AG04450 (cell line): ENCODE data around the gene COL5A3. TPM values are rescaled to one million over a fixed set of nuclear protein-coding genes. Genes with fewer than 3 reads are reported as not detected.

Experiments
- CTCF ChIA-PET: fragments of 300-600, 350-600 bp; formaldehyde crosslinking; extraction: SDS; loops from one replicate; lab custom pipeline; 2022; ENCODE audit warnings: antibody characterized with exemption, inconsistent platforms; lab: Charles Lee
- POLR2A ChIA-PET: fragments of 350-600 bp; formaldehyde crosslinking; extraction: SDS; loops from one replicate; lab custom pipeline; 2021; ENCODE audit warnings: antibody characterized with exemption, inconsistent platforms; lab: Yijun Ruan, JAX
- DNase-seq: peaks from one replicate; pipeline ENCODE4 v3.0.0-alpha.2; 2011; ENCODE audit warnings: low read depth, low spot score
- H3K27ac ChIP-seq: one replicate; pipeline ENCODE4 v1.5.1; 2012; ENCODE audit warnings: low read depth, low read length, control low read depth
- H3K27me3 ChIP-seq: one replicate; pipeline ENCODE4 v1.6.0; 2012; ENCODE audit warnings: low read length; ENCODE audit not compliant: control insufficient read depth, insufficient read depth
- H3K4me3 ChIP-seq: 2 replicates; pipeline ENCODE4 v1.5.1; 2011; ENCODE audit warnings: mild to moderate bottlenecking, low read depth, low read length, control low read depth
- H3K9me3 ChIP-seq: 2 replicates; pipeline ENCODE4 v1.5.1; 2012; ENCODE audit warnings: low read length; ENCODE audit not compliant: control insufficient read depth, insufficient read depth
- polyA plus RNA-seq: library from polyadenylated mRNA; depleted of rRNA; stranded (reverse); fragments of >200 nt; gene quantifications from 2 replicates; pipeline ENCODE4 v1.2.3, GENCODE V29; 2011
- TF ChIP-seq, protein P1 (sequence below): IDR thresholded peaks from 2 replicates; pipeline ENCODE4 v1.5.1; 2011; ENCODE audit warnings: low read depth, low read length, control low read depth, inconsistent platforms

COL5A3 gene
- polyA plus RNA-seq, 1 experiment = 1.6 TPM

DNA sequence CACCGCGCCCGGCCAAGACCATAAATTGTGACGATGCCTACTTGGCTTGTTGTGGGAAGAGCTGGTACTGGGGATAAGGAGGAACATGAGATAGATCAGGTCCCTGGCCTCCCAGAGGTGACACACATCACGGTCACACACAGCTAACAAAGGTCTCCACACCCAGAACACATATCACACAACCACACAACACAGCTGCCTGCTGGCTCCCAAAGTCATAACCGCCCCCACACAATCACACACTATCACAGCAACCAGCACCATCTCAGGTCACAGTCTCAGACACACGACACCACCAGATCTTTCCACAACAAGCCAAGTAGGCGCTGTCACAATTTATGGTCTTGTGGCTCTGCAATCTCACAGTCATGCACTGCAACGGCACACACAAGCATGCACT lies 5.7 kb downstream of the COL5A3 start:
- ChIA-PET CTCF (no interaction called here), POLR2A (no interaction called here)
- no peak for DNase-seq
- Histone ChIP-seq H3K27ac (no peak overlapping the region), H3K27me3 (no peaks in the 10 kb centered on the region), H3K9me3 (no peaks in the 10 kb centered on the region), H3K4me3 (no peak overlapping the region)
- TF ChIP-seq, protein P1, sequence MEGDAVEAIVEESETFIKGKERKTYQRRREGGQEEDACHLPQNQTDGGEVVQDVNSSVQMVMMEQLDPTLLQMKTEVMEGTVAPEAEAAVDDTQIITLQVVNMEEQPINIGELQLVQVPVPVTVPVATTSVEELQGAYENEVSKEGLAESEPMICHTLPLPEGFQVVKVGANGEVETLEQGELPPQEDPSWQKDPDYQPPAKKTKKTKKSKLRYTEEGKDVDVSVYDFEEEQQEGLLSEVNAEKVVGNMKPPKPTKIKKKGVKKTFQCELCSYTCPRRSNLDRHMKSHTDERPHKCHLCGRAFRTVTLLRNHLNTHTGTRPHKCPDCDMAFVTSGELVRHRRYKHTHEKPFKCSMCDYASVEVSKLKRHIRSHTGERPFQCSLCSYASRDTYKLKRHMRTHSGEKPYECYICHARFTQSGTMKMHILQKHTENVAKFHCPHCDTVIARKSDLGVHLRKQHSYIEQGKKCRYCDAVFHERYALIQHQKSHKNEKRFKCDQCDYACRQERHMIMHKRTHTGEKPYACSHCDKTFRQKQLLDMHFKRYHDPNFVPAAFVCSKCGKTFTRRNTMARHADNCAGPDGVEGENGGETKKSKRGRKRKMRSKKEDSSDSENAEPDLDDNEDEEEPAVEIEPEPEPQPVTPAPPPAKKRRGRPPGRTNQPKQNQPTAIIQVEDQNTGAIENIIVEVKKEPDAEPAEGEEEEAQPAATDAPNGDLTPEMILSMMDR = no peak

DNA sequence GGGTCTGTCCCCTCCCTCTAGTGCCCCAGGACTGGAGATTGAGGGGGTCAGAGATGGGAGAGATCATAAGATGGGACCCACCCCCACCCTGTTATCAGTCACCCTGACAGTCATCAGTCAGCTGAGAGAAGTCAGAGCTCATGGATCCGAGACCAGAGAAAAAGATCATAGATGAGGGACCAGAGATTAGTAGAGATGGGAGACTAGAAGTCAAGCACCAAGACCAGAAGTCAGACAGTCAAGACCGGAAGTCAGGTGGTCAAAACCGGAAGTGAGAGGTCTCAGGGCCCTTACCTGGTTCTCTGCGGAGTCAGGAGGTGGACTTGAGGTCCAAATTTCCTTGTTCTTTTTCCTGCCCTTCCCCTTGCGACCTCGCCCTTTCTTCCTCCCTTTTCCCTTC lies 7.0 kb downstream of the COL5A3 start:
- Histone ChIP-seq H3K9me3 (no peaks in the 10 kb centered on the region), H3K4me3 (no peak overlapping the region), H3K27me3 (no peaks in the 10 kb centered on the region), H3K27ac (no peak overlapping the region)
- no peak for DNase-seq
- CTCF ChIA-PET = no interaction called here
- POLR2A ChIA-PET = no interaction called here
- TF ChIP-seq, protein P1 = no peak

DNA sequence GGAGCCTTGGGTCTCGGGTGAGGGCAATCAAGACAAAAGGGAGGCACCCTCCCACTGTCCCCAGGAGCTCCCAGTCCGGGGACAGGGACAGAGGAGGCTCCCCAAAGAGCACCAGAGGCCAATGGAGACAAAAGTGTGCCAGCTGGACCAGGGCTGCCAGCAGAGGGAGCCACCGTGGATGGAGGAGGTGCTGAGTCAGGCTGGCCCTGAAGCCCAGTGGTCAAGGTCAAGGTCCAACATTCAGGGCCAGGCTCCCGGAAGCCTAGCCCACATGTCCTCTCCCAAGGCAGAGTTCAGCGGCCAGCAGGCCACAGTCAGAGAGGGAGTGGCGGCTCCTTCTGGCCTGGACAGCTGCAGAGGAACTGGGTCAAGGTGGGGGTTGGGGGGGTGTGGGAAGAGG lies 8.4 kb downstream of the COL5A3 start:
- no peak for DNase-seq
- TF ChIP-seq, protein P1 = peak; percentile 40
- POLR2A ChIA-PET = no interaction called here
- CTCF ChIA-PET = interaction anchor here (0.5 to 4.3 kb wide), 8 partner anchors 8 to 440 kb away, joined by 3 to 59 read pairs (median 28); partner anchors contain the start of gene COL5A3
- no peak overlapping the region for H3K4me3 ChIP-seq
- H3K9me3 ChIP-seq = no peaks in the 10 kb centered on the region
- no peaks in the 10 kb centered on the region for H3K27me3 ChIP-seq
- H3K27ac ChIP-seq = no peak overlapping the region

DNA sequence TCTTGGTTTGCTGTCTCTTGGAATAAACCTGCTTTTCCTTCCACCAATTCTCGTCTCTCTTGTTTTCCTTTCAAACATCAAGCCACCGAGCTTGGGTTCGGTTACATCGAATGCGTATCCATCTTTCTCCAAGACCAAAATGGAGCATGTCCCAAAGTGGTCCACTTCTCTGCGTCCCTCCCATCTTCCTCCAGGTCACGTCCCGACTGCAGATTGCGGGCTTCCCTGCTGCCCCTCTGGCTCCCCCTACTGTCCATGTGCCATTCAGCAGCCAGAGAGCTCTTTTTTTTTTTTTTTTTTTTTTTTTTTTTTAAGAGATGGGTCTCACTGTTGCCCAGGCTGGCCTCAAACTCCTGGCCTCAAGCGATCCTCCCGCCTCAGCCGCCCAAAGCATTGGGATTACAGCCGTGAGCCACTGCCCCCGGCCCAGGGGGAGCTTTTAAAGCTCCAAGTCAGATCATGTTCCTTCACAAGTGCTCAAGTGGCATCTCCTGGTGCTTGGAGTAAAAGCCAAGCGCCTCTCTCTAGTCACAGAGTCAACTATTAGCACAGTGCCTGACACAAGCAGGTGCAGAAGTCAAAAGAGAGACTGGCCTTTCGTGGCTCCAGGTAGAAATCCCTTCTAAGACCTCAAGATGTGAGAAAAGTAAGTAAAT lies 10.0 kb downstream of the COL5A3 start:
- Histone ChIP-seq H3K4me3 (no peak overlapping the region), H3K27ac (no peak overlapping the region), H3K27me3 (no peaks in the 10 kb centered on the region), H3K9me3 (no peaks in the 10 kb centered on the region)
- CTCF ChIA-PET = interaction anchor here (0.5 to 4.3 kb wide), 58 partner anchors 8 to 1963 kb away, joined by 3 to 59 read pairs (median 5); partner anchors contain the start of genes ANGPTL6, COL5A3 and OLFM2
- TF ChIP-seq, protein P1 = peak; percentile 95
- POLR2A ChIA-PET = interaction anchor here (0.6 to 1.0 kb wide), 4 partner anchors 9 to 87 kb away, joined by 3 to 11 read pairs (median 7); no protein-coding TSS in a partner anchor
- DNase-seq = no peak

DNA sequence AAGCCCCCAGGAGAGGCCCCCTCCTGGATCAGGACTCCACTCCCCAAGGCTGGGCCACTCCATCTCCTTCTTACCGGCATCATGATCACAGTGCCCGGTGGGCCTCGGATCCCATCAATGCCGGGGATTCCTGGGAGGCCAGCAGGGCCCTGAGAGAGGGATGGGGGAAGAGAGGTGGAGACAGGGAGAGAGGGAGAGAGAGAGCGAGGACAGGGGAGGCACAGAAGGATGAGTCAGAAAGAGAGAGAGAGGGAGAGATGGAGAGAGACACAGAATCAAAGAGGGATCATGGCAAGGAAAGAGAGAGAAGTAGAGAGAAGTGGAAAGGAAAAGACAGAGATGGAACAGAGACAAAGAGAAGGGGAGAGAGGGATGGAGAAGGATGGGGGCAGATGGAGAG lies 13.8 kb downstream of the COL5A3 start:
- H3K4me3 ChIP-seq = no peak overlapping the region
- no peaks in the 10 kb centered on the region for H3K9me3 ChIP-seq
- ChIA-PET POLR2A (no interaction called here), CTCF (no interaction called here)
- no peak for DNase-seq
- TF ChIP-seq, protein P1 = no peak
- no peaks in the 10 kb centered on the region for H3K27me3 ChIP-seq
- H3K27ac ChIP-seq = no peak overlapping the region
